ENCODE measurements around the gene GLCE.

Gene GLCE

GRCh38 chr15:69316291-69316690 is 155.9 kb downstream of the GLCE start:
- no peak for TF ChIP-seq CTCF (IDR thresholded peaks at IDR 0.05; ENCODE audit: low read depth, low read length)
- no peak for DNase-seq (ENCODE audit: extremely low read depth, low read depth)

DNA sequence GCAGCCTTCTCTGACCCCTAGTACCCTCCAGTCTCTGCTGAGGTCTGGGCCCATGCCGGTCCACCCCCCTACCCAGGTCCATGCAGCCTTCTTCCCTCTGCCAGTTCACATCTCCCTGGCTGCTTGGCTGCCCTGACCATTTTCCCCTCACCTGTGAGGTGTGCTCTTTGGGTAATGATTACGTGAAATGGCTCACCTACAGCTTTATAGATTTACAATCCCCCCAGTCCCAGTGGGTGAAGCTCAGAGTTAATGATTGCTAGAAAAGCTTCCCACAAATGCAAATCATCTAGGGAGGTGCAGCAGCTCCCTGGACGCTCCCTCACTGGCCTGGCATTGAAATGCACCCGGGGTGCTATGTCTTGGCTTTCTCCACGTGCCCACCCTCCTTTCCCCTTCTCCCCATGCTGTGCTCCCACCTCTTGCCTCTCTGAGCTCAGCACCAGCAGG is 157.0 kb downstream of the GLCE start:
- no peak for DNase-seq (ENCODE audit: extremely low read depth, low read depth)
- no peak for TF ChIP-seq CTCF (IDR thresholded peaks at IDR 0.05; ENCODE audit: low read depth, low read length)

- no peak for TF ChIP-seq CTCF (IDR thresholded peaks at IDR 0.05; ENCODE audit: low read depth, low read length)
- no peak for DNase-seq (ENCODE audit: extremely low read depth, low read depth)
Measured at GRCh38 chr15:69318033-69318432, 157.6 kb downstream of the GLCE start.

- no peak for DNase-seq (ENCODE audit: extremely low read depth, low read depth)
- no peak for TF ChIP-seq CTCF (IDR thresholded peaks at IDR 0.05; ENCODE audit: low read depth, low read length)
Measured at GRCh38 chr15:69319384-69320375, 159.2 kb downstream of the GLCE start.

DNA sequence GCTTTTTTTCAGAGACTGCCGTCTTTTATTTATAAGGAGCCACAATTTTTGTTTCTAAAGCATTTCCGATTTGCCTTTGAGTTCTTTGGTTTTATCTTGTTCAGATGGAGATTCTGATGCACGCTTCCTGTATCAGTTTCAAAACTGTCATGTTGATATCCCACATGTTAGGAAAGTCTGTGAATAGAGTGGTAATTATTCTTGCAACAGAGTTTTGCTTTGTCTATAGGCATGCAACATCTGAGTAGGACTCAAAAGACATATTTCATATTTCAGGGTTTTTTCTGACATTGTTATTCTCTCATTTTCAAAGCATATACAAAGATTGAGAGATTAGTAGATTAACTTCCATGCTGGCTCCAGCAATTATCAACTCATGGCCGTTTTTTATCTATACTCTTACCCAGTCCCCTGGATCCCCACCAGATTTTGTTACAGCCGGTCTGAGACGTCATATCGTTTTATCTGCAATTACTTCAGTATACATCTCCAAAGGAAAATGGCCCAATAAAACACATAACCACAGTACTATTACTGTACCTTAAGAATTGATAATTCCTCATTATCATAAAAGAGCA is 160.6 kb downstream of the GLCE start:
- no peak for TF ChIP-seq CTCF (IDR thresholded peaks at IDR 0.05; ENCODE audit: low read depth, low read length)
- DNase-seq (ENCODE audit: extremely low read depth, low read depth), result no peak

All from AG09319 (cell line).